HG02759 (cell line): ENCODE data around the gene CDC42EP5.
"Not testable (repeated sequence)": the region's sequence is repeated elsewhere in the genome, so short reads cannot be mapped to it uniquely, and the experiment has no call there.

ENCODE experiments used
- ATAC-seq: cut with Tn5 transposase; IDR thresholded peaks from one replicate; pipeline ENCODE4 v1.9.1; 2021; ENCODE audit warnings: mild to moderate bottlenecking, moderate library complexity; ENCODE audit not compliant: unreplicated experiment

Gene CDC42EP5

GRCh38 chr19:54473071-54473891, at the start of gene CDC42EP5:
Gene CDC42EP5, minus strand, starts transcription at chr19:54473296. Its CDS starts 7,749 bp downstream, at chr19:54465547.
- no peak for ATAC-seq

GRCh38 chr19:54521860-54522513, 48.9 kb upstream of the CDC42EP5 start:
- no peak for ATAC-seq

- ATAC-seq = no peak
These were observed 48.1 kb upstream of the CDC42EP5 start for GRCh38 chr19:54521022-54521859.

- no peak for ATAC-seq
These were observed 45.7 kb upstream of the CDC42EP5 start for GRCh38 chr19:54518844-54519243.

GRCh38 chr19:54517483-54517882, 44.4 kb upstream of the CDC42EP5 start:
- no peak for ATAC-seq

- no peak for ATAC-seq
These were observed 42.1 kb upstream of the CDC42EP5 start for GRCh38 chr19:54515156-54515555.

GRCh38 chr19:54509200-54509940, 36.3 kb upstream of the CDC42EP5 start:
- ATAC-seq = not testable (repeated sequence)

GRCh38 chr19:54508487-54508886, 35.4 kb upstream of the CDC42EP5 start:
- not testable (repeated sequence) for ATAC-seq

GRCh38 chr19:54507824-54508223, 34.7 kb upstream of the CDC42EP5 start:
- no peak for ATAC-seq

- ATAC-seq = not testable (repeated sequence)
These were observed 34.1 kb upstream of the CDC42EP5 start for GRCh38 chr19:54507038-54507717.

- ATAC-seq = no peak
These were observed 33.0 kb upstream of the CDC42EP5 start for GRCh38 chr19:54506079-54506478.

GRCh38 chr19:54505542-54505941, 32.4 kb upstream of the CDC42EP5 start:
- not testable (repeated sequence) for ATAC-seq

GRCh38 chr19:54502518-54503048, 29.5 kb upstream of the CDC42EP5 start, which contains the start of gene LAIR2:
Gene LAIR2, plus strand, starts transcription at chr19:54502831. Its CDS starts 88 bp downstream, at chr19:54502919.
- ATAC-seq = no peak

GRCh38 chr19:54498451-54498772, 25.3 kb upstream of the CDC42EP5 start:
- ATAC-seq = not testable (repeated sequence)

GRCh38 chr19:54497747-54498450, 24.8 kb upstream of the CDC42EP5 start:
- ATAC-seq = not testable (repeated sequence)

GRCh38 chr19:54495284-54495683, 22.2 kb upstream of the CDC42EP5 start:
- ATAC-seq = not testable (repeated sequence)

GRCh38 chr19:54493967-54494585, 21.0 kb upstream of the CDC42EP5 start:
- ATAC-seq = no peak

GRCh38 chr19:54493056-54493455, 20.0 kb upstream of the CDC42EP5 start:
- ATAC-seq = not testable (repeated sequence)

- ATAC-seq = no peak
These were observed 19.5 kb upstream of the CDC42EP5 start for GRCh38 chr19:54492568-54492967.
